CD4-positive, alpha-beta T cell treated with Interleukin-21 for 1 hour (primary cell): ENCODE results near the gene ALPK3.

Experiments
- DNase-seq: peaks from one replicate; pipeline ENCODE4 v3.0.0-alpha.2; 2020

The ALPK3 gene

GRCh38 chr15:84847382-84847781, 30.2 kb downstream of the ALPK3 start:
- no peak for DNase-seq

GRCh38 chr15:84852212-84852611, 35.1 kb downstream of the ALPK3 start:
- DNase-seq: no peak

GRCh38 chr15:84855136-84855535, 38.0 kb downstream of the ALPK3 start:
- DNase-seq: no peak

- DNase-seq: no peak
Observed at GRCh38 chr15:84855765-84856164, 38.6 kb downstream of the ALPK3 start.

GRCh38 chr15:84856731-84857417, 39.7 kb downstream of the ALPK3 start:
- DNase-seq: no peak

GRCh38 chr15:84857418-84858004, 40.4 kb downstream of the ALPK3 start:
- no peak for DNase-seq

GRCh38 chr15:84858231-84858630, 41.1 kb downstream of the ALPK3 start:
- DNase-seq: no peak

GRCh38 chr15:84859144-84859543, 42.0 kb downstream of the ALPK3 start:
- no peak for DNase-seq

- no peak for DNase-seq
Observed at GRCh38 chr15:84859651-84860050, 42.5 kb downstream of the ALPK3 start.

- no peak for DNase-seq
Observed at GRCh38 chr15:84861781-84862180, 44.6 kb downstream of the ALPK3 start.

GRCh38 chr15:84862214-84862975, 45.2 kb downstream of the ALPK3 start:
- no peak for DNase-seq

GRCh38 chr15:84863565-84864443, 46.6 kb downstream of the ALPK3 start:
- no peak for DNase-seq

GRCh38 chr15:84864444-84864795, 47.3 kb downstream of the ALPK3 start:
- no peak for DNase-seq

GRCh38 chr15:84865074-84865569, 48.0 kb downstream of the ALPK3 start:
- no peak for DNase-seq

GRCh38 chr15:84868037-84868880, 51.1 kb downstream of the ALPK3 start:
- no peak for DNase-seq

- DNase-seq: no peak
Observed at GRCh38 chr15:84869510-84869909, 52.4 kb downstream of the ALPK3 start.

- no peak for DNase-seq
Observed at GRCh38 chr15:84871428-84871985, 54.4 kb downstream of the ALPK3 start.

- no peak for DNase-seq
Observed at GRCh38 chr15:84872009-84872910, 55.1 kb downstream of the ALPK3 start.

- no peak for DNase-seq
Observed at GRCh38 chr15:84873997-84874396, 56.8 kb downstream of the ALPK3 start.

GRCh38 chr15:84874981-84875699, 58.0 kb downstream of the ALPK3 start:
- no peak for DNase-seq
